HG02870 (cell line): ENCODE data around the gene MOCS1.

ENCODE experiments used
- ATAC-seq: cut with Tn5 transposase; IDR thresholded peaks from one replicate; pipeline ENCODE4 v1.9.1; 2021; ENCODE audit warnings: mild to moderate bottlenecking, moderate library complexity; ENCODE audit not compliant: unreplicated experiment

MOCS1 gene

DNA sequence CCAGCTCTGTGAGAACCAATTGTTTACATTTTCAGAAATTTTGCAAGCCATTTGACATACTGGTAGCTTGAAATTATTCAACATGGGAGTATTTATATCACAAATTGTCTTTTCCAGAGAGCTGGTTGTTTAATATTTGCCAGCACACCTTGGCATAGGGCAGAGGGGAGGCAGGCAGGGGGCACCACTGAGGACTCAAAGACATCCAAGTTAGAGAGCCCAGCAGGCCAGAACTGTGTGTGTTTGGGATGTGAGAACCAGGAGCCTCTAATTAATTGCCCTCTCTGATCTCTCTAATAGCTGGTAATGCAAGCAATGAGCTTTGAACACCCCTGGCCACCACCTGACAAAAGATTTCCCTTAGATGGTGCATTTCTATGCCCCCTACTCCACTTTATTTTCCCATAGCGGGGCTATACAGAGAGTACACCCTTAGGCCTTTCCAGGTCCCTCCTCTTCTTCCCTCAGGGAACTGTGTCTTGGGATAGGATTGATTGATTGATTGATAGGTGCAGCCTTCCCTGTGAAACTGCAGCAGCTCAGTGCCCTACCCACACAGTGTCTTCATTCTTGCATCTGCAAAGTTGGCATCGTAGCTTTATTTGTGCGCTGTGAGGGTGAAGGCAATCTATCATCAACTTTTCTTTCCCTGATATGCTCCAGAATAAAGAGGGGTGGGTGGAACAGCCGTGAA, 29.2 kb downstream of the MOCS1 start:
- ATAC-seq, result no peak

DNA sequence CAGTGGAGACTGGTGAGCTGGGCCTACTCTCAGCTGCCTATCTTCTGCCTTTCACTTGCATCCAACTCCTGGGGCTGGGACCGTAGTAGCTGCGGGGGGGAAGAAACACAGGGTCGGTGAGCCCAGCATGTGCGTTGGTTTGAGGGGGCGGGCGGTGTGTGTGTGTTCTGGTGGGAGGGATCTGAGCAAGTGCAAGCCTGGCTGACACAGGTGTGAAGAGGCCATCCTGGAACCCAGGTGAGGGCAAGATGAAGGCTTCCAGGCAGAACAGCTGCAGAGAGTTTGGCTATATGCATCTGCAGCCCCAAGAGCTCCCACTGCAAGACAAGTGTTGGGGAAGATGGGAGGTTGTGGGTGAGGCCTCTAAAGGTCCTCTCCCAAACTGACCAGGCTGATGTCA, 30.6 kb downstream of the MOCS1 start:
- no peak for ATAC-seq

DNA sequence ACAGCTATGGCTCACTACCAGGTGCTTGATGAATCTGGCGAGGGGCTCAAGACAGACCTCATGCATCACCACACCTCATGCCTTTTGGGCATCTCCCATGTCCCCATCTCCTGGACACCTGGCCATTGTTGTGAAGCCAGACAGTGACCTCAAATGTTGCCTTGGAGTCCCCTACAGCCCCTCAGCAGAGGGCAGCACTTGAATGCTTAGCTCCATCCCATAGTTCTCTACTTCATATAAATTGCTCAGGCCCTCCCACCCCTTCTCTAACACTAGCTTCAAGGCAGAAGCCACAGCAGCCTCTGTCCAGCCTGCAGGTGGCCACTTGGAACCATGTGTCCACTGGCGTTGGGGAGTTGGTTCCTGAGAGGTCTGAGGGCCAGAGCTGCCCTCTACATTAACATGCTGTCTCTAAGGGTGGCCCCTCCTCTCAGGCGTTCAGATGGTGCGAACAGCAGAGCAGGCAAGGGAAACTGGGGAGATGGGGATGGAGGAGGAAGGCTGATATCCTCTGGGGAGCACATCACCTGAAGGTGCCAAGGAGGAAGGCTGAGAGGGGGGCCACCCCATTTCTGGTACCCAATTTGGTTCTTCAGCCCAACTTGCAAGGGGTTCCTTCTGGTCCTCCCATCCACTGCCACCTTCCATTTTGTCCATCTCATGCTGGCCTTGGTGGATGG, 31.3 kb downstream of the MOCS1 start:
- ATAC-seq, result no peak

DNA sequence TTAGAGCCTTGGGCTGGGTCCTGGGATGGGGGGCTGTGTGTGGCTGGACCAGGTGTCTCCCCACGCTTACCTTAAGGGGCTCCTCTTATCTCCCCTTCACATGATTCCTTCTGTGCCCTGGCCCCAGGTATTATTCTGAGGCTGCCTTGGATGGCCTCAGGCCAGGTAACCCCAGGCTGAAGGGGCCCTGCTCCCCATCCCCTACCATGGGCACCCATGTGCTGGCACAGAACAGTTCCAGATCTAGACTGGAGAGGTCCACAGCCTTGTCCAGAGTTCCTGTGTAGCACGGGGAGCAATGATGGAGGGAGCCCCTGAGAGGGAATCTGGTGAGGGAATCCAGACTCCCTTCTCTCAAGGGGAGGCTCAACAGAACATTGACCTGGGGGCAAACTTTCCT, 32.1 kb downstream of the MOCS1 start:
- ATAC-seq, result no peak

DNA sequence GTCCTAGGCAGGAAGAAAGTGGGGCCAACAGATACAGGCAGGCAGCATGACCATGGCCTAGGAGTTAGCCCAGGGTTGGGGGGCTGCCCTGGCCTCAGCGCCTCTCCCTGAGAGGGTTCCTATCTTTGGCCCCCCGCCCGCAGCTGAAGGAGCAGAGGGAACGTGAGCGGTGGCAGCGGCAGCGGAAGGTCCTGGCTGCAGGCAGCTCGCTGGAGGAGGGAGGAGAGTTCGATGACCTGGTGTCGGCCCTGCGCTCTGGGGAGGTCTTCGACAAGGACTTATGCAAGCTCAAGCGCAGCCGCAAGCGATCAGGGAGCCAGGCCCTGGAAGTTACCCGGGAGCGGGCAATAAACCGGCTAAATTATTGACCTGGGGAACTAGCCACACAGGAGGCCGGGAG, 32.6 kb downstream of the MOCS1 start:
- no peak for ATAC-seq

DNA sequence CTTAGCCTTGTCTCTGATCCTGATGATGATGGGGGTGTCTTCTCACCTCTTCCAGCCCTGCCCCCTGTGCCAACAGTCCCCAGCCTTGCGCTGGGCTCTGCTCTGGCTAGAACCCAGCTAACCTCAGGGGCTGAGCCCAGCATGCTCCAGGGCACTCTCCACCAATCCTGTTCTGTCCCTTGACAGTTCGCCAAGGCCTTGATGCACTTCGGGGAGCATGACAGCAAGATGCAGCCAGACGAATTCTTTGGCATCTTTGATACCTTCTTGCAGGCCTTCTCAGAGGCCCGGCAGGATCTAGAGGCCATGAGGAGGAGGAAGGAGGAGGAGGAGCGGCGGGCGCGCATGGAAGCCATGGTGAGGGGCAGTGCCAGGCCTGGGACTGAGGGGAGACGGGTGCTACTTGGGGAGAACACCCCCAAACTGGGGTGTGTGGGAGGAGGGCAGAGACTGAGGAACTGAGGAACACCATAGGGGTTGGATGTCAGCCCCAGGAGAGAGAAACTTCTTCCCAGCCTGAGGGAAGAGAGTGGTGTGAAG, 33.1 kb downstream of the MOCS1 start:
- no peak for ATAC-seq

DNA sequence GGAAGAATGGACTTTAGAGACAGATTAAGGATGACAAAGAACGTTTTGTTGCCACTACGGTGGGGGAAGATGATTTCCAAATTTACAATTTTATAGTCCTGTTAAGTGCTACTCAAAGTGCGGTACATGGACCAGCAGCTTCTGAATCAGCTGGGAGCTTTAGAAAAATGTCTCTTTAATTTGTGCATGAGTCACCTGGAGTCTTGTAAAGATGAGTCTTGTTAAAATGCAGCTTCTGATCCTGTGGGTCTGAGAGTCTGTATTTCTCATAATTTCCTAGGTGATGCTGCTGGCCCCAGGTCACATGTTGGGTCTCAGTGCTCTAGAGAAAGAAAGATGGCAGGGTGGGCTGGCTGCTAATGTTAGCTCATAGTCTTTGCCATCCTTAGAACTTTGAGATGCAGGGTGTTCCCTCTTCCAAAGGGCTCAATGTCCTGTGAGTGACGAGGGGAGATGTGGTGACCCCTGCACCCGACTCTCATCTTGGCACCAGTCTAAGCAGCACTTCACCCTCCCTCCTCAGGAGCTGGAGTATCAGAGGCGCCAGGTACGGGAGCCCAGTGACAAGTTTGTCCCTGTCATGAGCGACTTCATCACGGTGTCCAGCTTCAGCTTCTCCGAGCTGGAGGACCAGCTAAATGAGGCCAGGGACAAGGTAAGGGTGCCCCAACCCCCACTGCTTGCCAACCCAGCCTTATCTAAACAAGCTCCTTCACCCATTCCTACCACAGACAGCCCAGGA, 34.5 kb downstream of the MOCS1 start:
- ATAC-seq, result no peak

DNA sequence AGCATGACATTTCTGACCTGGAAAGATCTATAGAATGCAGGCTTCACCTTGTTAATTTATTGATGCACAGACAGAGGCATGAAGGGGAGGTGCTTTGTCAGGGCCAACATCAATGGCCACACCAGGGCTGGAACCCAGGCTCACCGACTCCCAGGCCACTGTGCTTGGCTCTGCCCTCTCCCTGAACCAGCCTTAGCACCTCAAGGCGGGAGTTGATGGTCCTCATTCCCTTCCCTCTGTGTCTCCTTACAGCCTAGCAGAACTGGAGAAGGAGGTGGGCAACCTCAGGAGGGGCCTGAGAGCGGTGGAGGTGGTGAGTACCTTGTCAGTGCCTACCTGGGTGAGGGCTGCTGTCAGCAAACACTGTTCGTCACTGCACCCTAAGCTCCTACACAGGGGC, 35.6 kb downstream of the MOCS1 start:
- no peak for ATAC-seq

DNA sequence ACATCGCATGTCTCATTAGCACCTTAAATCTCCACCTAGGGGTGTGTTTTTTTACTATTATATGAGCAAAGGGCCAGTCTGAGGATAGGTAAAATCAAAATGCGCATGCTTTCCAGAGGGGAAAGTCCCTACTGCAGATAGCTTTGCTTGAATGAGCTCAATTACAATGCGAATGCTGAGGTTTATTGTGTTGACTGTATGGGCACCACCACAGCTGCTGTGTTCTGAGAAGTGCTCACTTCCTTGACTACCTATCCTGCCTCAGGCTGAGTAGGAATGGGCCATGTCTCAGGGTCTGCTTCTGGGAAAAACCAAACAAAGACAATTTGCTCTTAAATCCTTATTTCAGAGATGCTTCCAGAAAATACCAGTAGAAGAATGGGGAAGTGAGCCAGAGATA, 36.6 kb downstream of the MOCS1 start:
- no peak for ATAC-seq

DNA sequence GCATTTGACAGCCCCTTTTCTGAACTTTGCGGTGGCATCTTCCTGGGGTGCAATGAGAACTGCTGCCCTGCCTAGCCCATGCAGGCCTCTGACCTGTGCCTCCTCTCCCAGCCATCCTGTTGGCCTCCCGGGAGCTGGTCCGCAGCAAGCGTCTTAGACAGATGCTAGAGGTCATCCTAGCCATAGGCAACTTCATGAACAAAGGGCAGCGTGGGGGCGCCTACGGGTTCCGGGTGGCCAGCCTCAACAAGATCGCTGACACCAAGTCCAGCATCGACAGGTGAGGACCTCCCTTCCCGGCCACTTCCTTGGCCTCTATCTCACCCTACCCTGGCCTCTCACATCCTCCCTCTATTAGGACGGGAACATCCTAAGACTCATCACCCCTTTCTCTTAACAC, 37.6 kb downstream of the MOCS1 start:
- ATAC-seq, result no peak

DNA sequence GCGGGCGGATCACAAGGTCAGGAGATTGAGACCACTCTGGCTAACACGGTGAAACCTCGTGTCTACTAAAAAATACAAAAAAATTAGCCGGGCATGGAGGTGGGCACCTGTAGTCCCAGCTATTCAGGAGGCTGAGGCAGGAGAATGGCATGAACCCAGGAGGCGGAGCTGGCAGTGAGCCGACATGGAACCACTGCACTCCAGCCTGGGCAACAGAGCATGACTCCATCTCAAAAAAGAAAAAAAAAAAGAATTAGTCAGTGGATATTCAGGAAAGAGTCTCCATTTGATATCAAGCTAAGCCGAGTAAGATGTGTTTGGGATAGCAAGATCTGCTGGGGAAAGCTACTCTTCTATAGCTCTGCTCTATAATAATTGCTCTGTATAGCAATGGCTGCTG, 41.0 kb downstream of the MOCS1 start:
- no peak for ATAC-seq

DNA sequence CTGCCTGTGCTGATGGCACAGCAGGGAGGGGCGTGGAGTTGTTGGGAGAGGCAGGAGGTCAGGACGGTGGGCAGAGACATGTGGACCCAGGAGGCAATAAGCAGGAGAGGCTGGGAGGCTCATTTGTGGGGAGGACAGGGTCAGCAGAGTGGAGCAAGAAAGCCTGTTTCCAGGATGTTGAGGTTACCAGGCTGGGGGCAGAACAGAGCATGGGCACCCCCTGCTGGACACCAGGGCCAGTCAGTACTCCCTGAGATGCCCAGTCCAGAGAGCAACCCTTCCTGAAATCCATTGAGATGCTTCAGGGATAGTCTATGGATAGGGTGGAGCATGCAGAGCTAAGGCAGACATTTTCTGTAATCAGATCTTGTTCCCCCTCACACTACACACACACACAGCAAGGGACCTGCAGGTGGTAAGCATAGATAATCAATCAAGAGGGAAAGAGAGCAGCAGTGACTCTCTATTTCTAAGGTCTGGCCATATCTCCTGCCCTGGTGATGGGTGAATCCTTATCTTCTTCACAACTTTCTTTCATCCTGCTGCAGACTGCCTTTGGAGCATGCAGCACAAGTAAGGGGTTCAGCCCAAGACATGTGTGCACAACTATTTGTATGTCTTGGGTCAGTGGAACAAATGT, 41.7 kb downstream of the MOCS1 start:
- ATAC-seq, result no peak

DNA sequence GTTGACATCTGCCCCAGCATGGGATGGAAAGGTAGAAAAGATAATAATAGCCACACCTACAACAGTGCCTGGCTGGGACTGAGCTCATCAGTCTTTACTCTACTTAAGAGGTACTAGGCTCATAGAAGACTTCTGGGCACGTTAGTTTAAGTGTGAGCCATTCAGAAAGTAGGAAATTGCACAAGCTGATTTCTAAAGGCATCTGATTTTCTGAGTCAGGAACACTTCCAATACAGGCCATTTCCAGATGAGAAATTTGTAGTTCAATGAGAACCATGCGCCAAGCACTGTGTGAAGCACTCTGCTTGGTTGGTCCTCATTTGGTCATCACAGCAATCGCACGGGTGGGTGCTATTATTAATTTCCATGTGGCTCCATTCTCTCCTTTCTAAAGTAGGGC, 42.3 kb downstream of the MOCS1 start:
- no peak for ATAC-seq

DNA sequence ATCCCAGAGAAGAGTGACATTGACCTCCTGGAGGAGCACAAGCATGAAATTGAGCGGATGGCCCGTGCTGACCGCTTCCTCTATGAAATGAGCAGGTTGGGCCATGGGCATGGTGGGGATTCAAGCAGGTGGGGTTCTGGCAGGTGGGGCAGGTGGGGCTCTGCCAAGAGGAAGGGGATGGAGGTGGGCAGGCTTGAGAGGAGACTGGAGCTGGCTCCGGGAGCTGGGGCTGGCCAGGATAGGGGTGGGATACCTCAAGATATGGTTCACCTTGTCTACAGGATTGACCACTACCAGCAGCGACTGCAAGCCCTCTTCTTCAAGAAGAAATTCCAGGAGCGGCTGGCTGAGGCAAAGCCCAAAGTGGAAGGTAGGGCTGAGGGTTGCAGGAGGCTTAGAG, 42.9 kb downstream of the MOCS1 start:
- no peak for ATAC-seq

DNA sequence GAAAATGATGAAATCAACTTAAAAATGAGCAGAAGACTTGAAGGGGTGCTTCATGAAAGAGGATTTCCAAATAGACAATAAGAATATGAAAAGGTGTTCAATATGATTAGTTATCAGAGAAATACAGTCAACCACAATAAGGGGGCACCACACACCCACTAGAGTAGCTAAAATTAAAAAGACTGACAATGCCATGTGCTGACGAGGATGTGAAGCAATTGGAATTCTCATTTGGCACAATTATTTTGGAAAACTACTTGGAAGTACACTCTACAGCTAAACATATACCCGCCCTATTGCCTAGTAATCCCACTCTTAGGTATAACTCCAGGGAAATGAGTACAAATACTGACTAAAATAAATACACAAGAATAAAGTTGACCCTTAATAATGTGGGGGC, 45.0 kb downstream of the MOCS1 start:
- no peak for ATAC-seq

DNA sequence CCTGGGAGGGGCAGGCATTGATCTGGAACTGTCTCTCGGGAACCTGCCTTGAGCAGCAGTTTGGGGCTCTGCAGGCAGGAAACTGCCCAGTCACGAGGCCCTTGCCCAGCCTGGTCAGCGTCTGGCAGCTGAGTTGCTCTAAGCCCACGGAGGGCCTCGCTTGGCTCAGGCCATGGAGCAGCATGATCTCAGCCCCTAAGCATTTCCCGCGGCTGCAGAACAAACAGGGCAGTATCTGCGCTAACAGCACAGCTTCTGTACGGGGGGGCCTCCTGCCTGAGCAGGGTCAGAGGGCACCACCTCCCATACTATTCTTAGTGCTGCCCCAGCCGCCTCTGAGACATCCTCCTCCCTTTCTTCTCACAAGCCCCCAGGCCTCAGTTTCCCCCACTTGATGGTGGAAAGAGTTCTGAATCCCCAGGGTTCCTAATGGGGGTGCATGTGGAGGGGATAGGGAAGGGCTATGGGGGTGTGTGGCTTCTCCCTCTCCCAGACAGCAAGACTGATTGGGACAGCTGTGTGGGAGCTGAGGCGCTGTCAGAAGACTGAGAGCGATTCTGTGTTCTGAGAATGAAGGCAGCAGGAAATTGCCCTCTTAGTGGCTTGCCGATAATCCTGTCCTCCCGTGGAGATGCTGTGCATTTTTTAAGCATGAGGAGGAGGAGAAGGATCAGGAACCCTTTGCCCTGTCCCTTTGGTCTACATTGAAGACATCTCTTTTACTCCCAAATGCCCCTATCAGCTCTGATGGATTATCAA, 46.4 kb downstream of the MOCS1 start:
- ATAC-seq, result no peak

DNA sequence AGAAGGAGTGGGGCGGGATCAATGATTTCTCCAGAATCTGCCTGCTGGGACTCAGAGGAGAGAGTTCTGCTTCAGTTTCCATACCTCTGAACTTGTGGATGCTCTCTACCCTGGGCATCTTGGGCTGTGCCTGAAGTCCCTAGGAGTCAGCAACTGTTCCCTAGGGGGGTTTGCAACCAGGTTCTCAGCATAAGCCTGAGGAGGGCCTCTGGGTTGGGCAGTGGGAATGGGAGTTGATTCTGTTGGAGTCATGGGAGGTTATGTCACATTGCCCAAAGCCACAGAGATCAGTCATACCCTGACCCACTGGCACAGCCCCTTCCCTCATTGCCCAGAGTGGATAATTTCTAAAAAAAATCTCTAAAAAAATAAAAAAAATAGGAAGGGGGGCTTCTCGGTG, 47.4 kb downstream of the MOCS1 start:
- no peak for ATAC-seq

DNA sequence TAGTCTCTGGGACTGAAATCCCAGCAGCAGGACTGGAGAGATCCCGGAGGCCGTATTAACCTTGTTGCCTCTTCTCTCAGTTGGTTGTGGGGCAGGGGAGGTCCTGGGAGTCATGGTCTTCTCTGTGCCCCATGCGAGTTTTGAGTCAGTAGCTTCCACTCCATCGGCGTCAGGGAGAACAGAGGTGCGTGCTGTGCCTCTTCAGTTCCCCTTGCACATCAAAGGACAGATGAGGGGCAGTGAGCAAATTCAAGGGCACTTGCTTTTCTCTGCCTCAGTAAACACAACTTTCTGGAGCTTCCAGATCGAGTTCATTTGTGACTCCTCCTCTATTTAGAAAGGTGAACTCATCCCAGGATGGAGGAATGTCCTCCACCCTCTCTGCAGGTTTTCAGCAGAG, 48.6 kb downstream of the MOCS1 start:
- ATAC-seq, result no peak

DNA sequence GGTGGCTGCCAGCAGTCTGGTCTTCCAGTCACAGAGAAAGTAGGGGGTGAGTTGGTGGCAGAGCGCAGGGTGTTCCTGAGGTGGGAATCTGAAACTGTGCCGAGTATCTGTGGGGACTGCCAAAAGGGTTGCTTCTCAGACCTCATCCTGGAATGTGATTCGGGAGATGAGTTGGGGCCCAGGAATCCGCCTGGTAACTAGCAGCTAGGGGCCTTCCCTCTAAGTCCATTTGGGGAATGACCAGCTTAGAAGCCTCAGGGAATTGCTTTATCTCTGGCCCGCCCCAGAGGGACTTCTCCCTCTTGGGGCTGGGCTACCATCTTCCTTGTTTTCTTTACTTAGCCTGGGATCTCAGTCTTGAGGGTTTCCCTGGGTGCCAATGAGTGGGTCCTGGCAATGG, 49.6 kb downstream of the MOCS1 start:
- ATAC-seq, result no peak

DNA sequence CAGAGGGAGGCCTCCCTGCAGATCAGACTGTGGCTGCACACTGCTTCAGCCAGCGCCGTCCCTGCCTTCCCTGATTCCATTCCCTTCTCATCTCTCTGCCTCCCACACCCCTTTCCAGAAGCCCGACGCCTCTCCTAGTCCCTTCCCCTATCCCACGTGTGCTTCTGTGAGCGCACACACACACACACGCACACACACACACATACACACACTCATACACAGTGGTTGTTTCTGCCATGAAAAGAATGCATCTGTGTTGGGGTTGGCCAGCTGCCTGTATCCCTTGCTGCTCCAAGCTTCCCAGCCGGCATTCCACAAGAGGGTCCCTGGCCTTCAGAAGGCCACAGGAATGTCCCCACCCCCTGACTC, 51.7 kb downstream of the MOCS1 start:
- no peak for ATAC-seq
